Thyroid gland (tissue), 4 donors: ENCODE measurements around the gene ISYNA1.

Experiments used
- CTCF ChIP-seq, 6 experiments: fragments of 200-600 bp in 3 of 6; fragments of 450-650 bp in 3 of 6; sonication (generic) in 3 of 6; IDR thresholded peaks; one replicate each; pipeline ENCODE4 v1.5.1; 2016 to 2019; ENCODE audit warnings: antibody characterized with exemption in 6 of 6, mild to moderate bottlenecking in 2 of 6, inconsistent platforms in 1 of 6, moderate library complexity in 1 of 6
- POLR2A ChIP-seq, 2 donors: fragments of 450-650 bp; IDR thresholded peaks; one replicate each; pipeline ENCODE4 v1.6.1; 2017; ENCODE audit warnings: antibody characterized with exemption in 2 of 2, mild to moderate bottlenecking in 2 of 2, moderate library complexity in 1 of 2

DNA sequence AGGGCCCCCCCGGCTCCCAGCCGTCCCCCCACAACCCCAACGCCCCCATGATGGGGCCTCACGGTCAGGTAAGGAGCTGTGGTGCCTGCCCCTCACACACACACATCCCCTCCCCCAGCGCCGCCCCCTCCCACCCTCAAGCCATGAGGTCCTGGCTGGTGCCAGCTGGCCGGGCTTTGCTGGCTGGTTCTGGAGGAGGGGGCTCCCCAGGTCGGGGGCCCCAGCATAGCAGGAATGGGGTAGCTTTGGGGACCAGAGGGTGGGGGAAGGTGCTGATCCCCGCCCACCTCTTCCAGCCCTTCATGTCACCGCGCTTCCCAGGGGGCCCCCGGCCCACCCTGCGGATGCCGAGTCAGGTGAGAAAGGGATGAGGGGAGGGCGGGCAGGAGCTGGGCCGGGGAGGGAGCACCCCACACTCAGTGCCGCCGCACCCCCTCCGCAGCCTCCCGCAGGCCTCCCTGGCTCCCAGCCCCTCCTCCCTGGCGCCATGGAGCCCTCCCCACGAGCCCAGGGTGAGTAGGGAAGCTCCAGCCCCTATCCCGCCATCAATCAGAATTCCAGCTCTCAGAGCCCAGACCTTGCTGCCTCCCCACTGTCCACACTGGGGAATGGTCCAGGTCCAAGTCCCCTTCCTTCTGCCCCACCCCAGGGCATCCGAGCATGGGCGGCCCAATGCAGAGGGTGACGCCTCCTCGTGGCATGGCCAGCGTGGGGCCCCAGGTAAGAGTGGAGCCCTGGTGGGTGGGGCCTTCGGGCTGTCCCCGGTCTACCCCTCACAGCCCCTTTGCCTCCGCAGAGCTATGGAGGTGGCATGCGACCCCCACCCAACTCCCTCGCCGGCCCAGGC, 6.4 kb downstream of the ISYNA1 start:
- TF ChIP-seq CTCF (IDR thresholded peaks at IDR 0.05) (no peak), POLR2A (IDR thresholded peaks at IDR 0.05) (no peak)
